Nephron progenitor cell (in vitro differentiated cells): ENCODE data around the gene WDR59.

Experiments
- DNase-seq: peaks from one replicate; pipeline ENCODE4 v3.0.0; 2021
- H3K27ac Mint-ChIP-seq: 2 replicates; pipeline ENCODE4 v1.8.0; 2021; ENCODE audit warnings: mild to moderate bottlenecking, moderate library complexity, mixed read lengths
- H3K27me3 Mint-ChIP-seq: 2 replicates; pipeline ENCODE4 v1.8.0; 2021; ENCODE audit warnings: mild to moderate bottlenecking, low read depth, mixed read lengths; ENCODE audit not compliant: poor library complexity
- H3K36me3 Mint-ChIP-seq: 2 replicates; pipeline ENCODE4 v1.8.0; 2021; ENCODE audit warnings: low read depth, mixed read lengths
- H3K4me1 Mint-ChIP-seq: 2 replicates; pipeline ENCODE4 v1.8.0; 2021; ENCODE audit warnings: mixed read lengths
- H3K4me3 Mint-ChIP-seq: 2 replicates; pipeline ENCODE4 v1.8.0; 2021; ENCODE audit warnings: mild to moderate bottlenecking, moderate library complexity, mixed read lengths
- H3K9me3 Mint-ChIP-seq: 2 replicates; pipeline ENCODE4 v1.8.0; 2021; ENCODE audit warnings: mild to moderate bottlenecking, moderate library complexity, mixed read lengths
- CTCF ChIP-seq: fragments of 200-600 bp; sonication (generic); IDR thresholded peaks from 2 replicates; pipeline ENCODE4 v1.5.0; 2021; ENCODE audit warnings: antibody characterized with exemption

WDR59 gene

GRCh38 chr16:74874912-74875546, 109.9 kb downstream of the WDR59 start:
- Mint-ChIP-seq H3K4me1 (no peaks in the 10 kb centered on the region), H3K27ac (peak overlapping the region; percentile 53), H3K4me3 (no peak overlapping the region), H3K27me3 (peaks cover 4% of the 10 kb centered on the region), H3K9me3 (no peaks in the 10 kb centered on the region), H3K36me3 (peaks cover 53% of the 10 kb centered on the region)
- no peak for TF ChIP-seq CTCF
- DNase-seq = no peak

- H3K36me3 Mint-ChIP-seq = peaks cover 52% of the 10 kb centered on the region
- H3K9me3 Mint-ChIP-seq = no peaks in the 10 kb centered on the region
- H3K27me3 Mint-ChIP-seq = peaks cover 4% of the 10 kb centered on the region
- peaks cover 5% of the 10 kb centered on the region for H3K4me1 Mint-ChIP-seq
- TF ChIP-seq CTCF = no peak
- no peak for DNase-seq
- H3K27ac Mint-ChIP-seq = peak overlapping the region; percentile 66
- no peak overlapping the region for H3K4me3 Mint-ChIP-seq
Observed at GRCh38 chr16:74874123-74874522, 110.8 kb downstream of the WDR59 start.

DNA sequence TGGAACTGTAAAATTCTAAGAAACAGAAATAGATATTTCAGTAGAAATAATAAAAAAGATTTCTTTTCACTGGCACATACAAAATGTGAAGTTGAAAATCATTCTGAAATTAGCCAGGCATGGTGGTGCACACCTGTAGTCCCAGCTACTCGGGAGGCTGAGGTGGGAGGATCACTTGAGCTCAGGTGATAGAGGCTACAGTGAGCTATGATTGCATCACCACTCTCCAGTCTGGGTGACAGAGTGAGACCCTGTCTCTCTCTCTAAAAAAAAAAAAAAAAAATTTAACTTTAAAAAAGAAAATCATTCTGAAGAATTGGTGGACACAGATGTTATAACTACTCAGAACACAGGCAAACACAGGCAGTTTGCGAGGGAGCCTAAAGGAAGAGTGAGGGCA, 112.6 kb downstream of the WDR59 start:
- Mint-ChIP-seq H3K4me1 (peaks cover 23% of the 10 kb centered on the region), H3K27ac (no peak overlapping the region), H3K9me3 (no peaks in the 10 kb centered on the region), H3K36me3 (peaks cover 46% of the 10 kb centered on the region), H3K27me3 (peaks cover 4% of the 10 kb centered on the region), H3K4me3 (no peak overlapping the region)
- no peak for DNase-seq
- TF ChIP-seq CTCF = no peak

DNA sequence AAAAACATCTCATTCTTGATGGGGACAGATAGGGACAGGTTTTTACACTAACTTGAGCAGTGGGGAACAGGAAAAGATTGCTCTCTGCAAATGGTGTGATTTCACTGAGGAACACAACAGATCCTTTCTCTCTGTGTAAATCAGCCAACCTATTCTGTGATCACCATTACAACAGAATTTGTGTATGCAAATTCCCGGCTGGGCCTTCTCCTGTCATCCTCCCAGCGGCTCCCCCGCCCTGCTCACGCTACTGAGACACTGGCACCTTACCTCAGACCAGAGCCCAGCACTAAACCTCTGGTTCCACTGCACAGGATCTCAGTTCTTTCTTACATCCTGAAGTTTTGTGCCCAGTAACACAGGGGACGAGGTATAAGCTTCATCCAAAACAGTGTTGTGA, 113.3 kb downstream of the WDR59 start:
- H3K27ac Mint-ChIP-seq = peak overlapping the region; percentile 85
- TF ChIP-seq CTCF = no peak
- no peak overlapping the region for H3K4me3 Mint-ChIP-seq
- H3K36me3 Mint-ChIP-seq = peaks cover 41% of the 10 kb centered on the region
- H3K9me3 Mint-ChIP-seq = no peaks in the 10 kb centered on the region
- DNase-seq = no peak
- H3K27me3 Mint-ChIP-seq = peaks cover 3% of the 10 kb centered on the region
- H3K4me1 Mint-ChIP-seq = peaks cover 23% of the 10 kb centered on the region

GRCh38 chr16:74868501-74868900, 116.4 kb downstream of the WDR59 start:
- TF ChIP-seq CTCF = no peak
- Mint-ChIP-seq H3K36me3 (peaks cover 20% of the 10 kb centered on the region), H3K27ac (peak overlapping the region; percentile 87), H3K27me3 (peaks cover 10% of the 10 kb centered on the region), H3K4me3 (no peak overlapping the region), H3K4me1 (peaks cover 30% of the 10 kb centered on the region), H3K9me3 (no peaks in the 10 kb centered on the region)
- DNase-seq = no peak

- DNase-seq = no peak
- TF ChIP-seq CTCF = no peak
- peak overlapping the region; percentile 87 for H3K27ac Mint-ChIP-seq
- peaks cover 10% of the 10 kb centered on the region for H3K27me3 Mint-ChIP-seq
- peaks cover 31% of the 10 kb centered on the region for H3K4me1 Mint-ChIP-seq
- peaks cover 15% of the 10 kb centered on the region for H3K36me3 Mint-ChIP-seq
- no peaks in the 10 kb centered on the region for H3K9me3 Mint-ChIP-seq
- no peak overlapping the region for H3K4me3 Mint-ChIP-seq
Observed at GRCh38 chr16:74868035-74868434, 116.9 kb downstream of the WDR59 start.
